Endothelial cell of umbilical vein (primary cell): ENCODE measurements around the gene CAMK2N1. TPM values are rescaled to one million over a fixed set of nuclear protein-coding genes. Genes with fewer than 3 reads are reported as not detected.
A peak's percentile ranks its signal among the peaks of the same experiment; 100 is the strongest.

ENCODE experiments used
- BruUV-seq: library from RNA; stranded (reverse); fragments of 400-500 nt; replicated peaks from 2 replicates; lab custom pipeline; 2021; lab: Mats Ljungman, UMichigan
- CTCF ChIA-PET: fragments of 300-600, 350-600 bp; sonication (Branson Sonifier 250); formaldehyde crosslinking; loops from one replicate; lab custom pipeline; 2021; ENCODE audit warnings: antibody characterized with exemption, inconsistent platforms; lab: Charles Lee
- POLR2A ChIA-PET: fragments of 300-600, 350-600 bp; sonication (Branson Sonifier 250); formaldehyde crosslinking; loops from one replicate; lab custom pipeline; 2021; ENCODE audit warnings: antibody characterized with exemption, inconsistent platforms; lab: Charles Lee
- DNase-seq: peaks from one replicate; pipeline ENCODE4 v3.0.0-alpha.2; 2011; ENCODE audit warnings: low read depth, low spot score
- FAIRE-seq: peaks from 2 replicates; lab custom pipeline; 2011; peaks lifted over from hg19 to GRCh38; lab: Jason Lieb, UNC
- H2AFZ ChIP-seq: 2 replicates; pipeline ENCODE4 v1.6.0; 2012; ENCODE audit warnings: low read depth, low read length, control low read depth, inconsistent platforms
- H3K27ac ChIP-seq: 2 replicates; pipeline ENCODE4 v1.5.1; 2011; ENCODE audit warnings: low read depth, mild to moderate bottlenecking, control low read depth, low read length, moderate library complexity; ENCODE audit not compliant: insufficient read depth
- H3K27me3 ChIP-seq, 2 experiments: 2 replicates each; pipeline versions ENCODE4 v1.6.0 to v1.6.1; 2011; ENCODE audit warnings: low read length in 2 of 2, mixed read lengths in 1 of 2; ENCODE audit not compliant: control insufficient read depth in 2 of 2, insufficient read depth in 2 of 2
- H3K36me3 ChIP-seq, 2 experiments: 2 replicates in 1 of 2; 3 replicates in 1 of 2; pipeline ENCODE4 v1.5.1; 2011; ENCODE audit warnings: low read length in 2 of 2, mild to moderate bottlenecking in 1 of 2, moderate library complexity in 1 of 2; ENCODE audit not compliant: control insufficient read depth in 2 of 2, insufficient read depth in 2 of 2; ENCODE audit errors: extremely low read depth in 1 of 2
- H3K4me1 ChIP-seq: 3 replicates; pipeline ENCODE4 v1.5.1; 2011; ENCODE audit warnings: mild to moderate bottlenecking, low read length; ENCODE audit not compliant: control insufficient read depth, insufficient read depth; ENCODE audit errors: extremely low read depth
- H3K4me2 ChIP-seq: 2 replicates; pipeline ENCODE4 v1.6.1; 2011; ENCODE audit warnings: low read length, control low read depth, mixed read lengths; ENCODE audit not compliant: insufficient read depth
- H3K4me3 ChIP-seq, 3 experiments: fragments of 200-600 bp in 1 of 3; sonication (generic), shearing (Covaris generic) in 1 of 3; replicated peaks in 1 of 3; 2 replicates each; pipeline ENCODE4 v1.5.1; 2011 to 2016; ENCODE audit warnings: control low read depth in 3 of 3, low read length in 3 of 3, mild to moderate bottlenecking in 2 of 3, inconsistent platforms in 1 of 3, low read depth in 1 of 3, moderate library complexity in 1 of 3; ENCODE audit not compliant: insufficient read depth in 1 of 3
- H3K79me2 ChIP-seq: 2 replicates; pipeline ENCODE4 v1.6.0; 2012; ENCODE audit warnings: low read length, inconsistent platforms; ENCODE audit not compliant: control insufficient read depth, insufficient read depth
- H3K9ac ChIP-seq: replicated peaks from 2 replicates; pipeline ENCODE3; 2011; ENCODE audit warnings: low read length, control low read depth; ENCODE audit not compliant: insufficient read depth; ENCODE audit errors: extremely low read depth
- H3K9me1 ChIP-seq: replicated peaks from 3 replicates; pipeline ENCODE4 v1.6.0; 2011; ENCODE audit warnings: mild to moderate bottlenecking, low read length; ENCODE audit not compliant: control insufficient read depth, insufficient read depth; ENCODE audit errors: extremely low read depth
- H3K9me3 ChIP-seq: replicated peaks from 2 replicates; pipeline ENCODE4 v1.5.1; 2012; ENCODE audit warnings: low read length, inconsistent platforms; ENCODE audit not compliant: control insufficient read depth, insufficient read depth
- H4K20me1 ChIP-seq: replicated peaks from 2 replicates; pipeline ENCODE3; 2011; ENCODE audit warnings: mild to moderate bottlenecking, low read length; ENCODE audit not compliant: control insufficient read depth, insufficient read depth; ENCODE audit errors: extremely low read depth
- CTCF ChIP-seq, 2 donors: IDR thresholded peaks; 1 replicate in 1 of 2; 2 replicates in 1 of 2; pipeline ENCODE4 v1.5.1; 2011; ENCODE audit warnings: low read length in 2 of 2, mild to moderate bottlenecking in 2 of 2, moderate library complexity in 2 of 2, control low read depth in 1 of 2, inconsistent platforms in 1 of 2, low read depth in 1 of 2; ENCODE audit not compliant: insufficient read depth in 1 of 2; ENCODE audit errors: extremely low read depth in 1 of 2
- GATA2 ChIP-seq: IDR thresholded peaks from 2 replicates; pipeline ENCODE4 v1.7.0; 2011; ENCODE audit warnings: low read depth, mild to moderate bottlenecking, moderate library complexity, mixed read lengths, low read length; ENCODE audit not compliant: insufficient read length, insufficient read depth
- JUN ChIP-seq: IDR thresholded peaks from 2 replicates; pipeline ENCODE4 v1.6.1; 2011; ENCODE audit warnings: borderline replicate concordance, low read depth; ENCODE audit not compliant: insufficient read length, insufficient read depth
- MAX ChIP-seq: IDR thresholded peaks from 2 replicates; pipeline ENCODE4 v1.6.1; 2011; ENCODE audit not compliant: insufficient read depth, insufficient read length
- MYC ChIP-seq: IDR thresholded peaks from one replicate; pipeline ENCODE4 v1.6.1; 2011; ENCODE audit warnings: mild to moderate bottlenecking, low read depth, low read length
- POLR2A ChIP-seq: IDR thresholded peaks from 2 replicates; pipeline ENCODE4 v1.6.1; 2012; ENCODE audit warnings: low read depth, mild to moderate bottlenecking, control low read depth, low read length
- POLR2AphosphoS5 ChIP-seq: IDR thresholded peaks from 2 replicates; pipeline ENCODE4 v1.6.1; 2012; ENCODE audit warnings: low read depth, mild to moderate bottlenecking, control low read depth, low read length, moderate library complexity; ENCODE audit not compliant: insufficient read depth
- dilution Hi-C: fragments of 300-500 bp; cut with MboI; formaldehyde crosslinking; loops from one replicate; pipeline ENCODE4 v1.15.0; 2019; ENCODE audit warnings: low sequenced_read_pairs; ENCODE audit not compliant: extremely low pct_ligation_motif_present
- intact Hi-C: fragments of 100-400 bp; cut with micrococcal nuclease; formaldehyde crosslinking; loops from one replicate; pipeline ENCODE4 v1.10.0; 2022
- polyA plus RNA-seq, 4 experiments: library from polyadenylated mRNA; depleted of rRNA in 3 of 4; stranded (reverse) in 3 of 4; unstranded in 1 of 4; fragments of >200 nt; gene quantifications; 2 replicates each; pipeline versions ENCODE4 v1.2.1 to v1.2.3, GENCODE V29; 2011 to 2012; ENCODE audit warnings: missing spikeins in 1 of 4
- total RNA-seq: library from RNA; stranded (reverse); gene quantifications from 2 replicates; pipeline ENCODE4 v1.2.3, GENCODE V29; 2021

CAMK2N1 gene
- total and polyA plus RNA-seq, 2 donors (not counting 3 experiments of a cell fraction or from before 2014, with no cell fraction given): 3.3 to 18.3 TPM

GRCh38 chr1:20442920-20443625 lies 42.9 kb downstream of the CAMK2N1 start:
- no peak overlapping the region for H3K27ac ChIP-seq
- dilution Hi-C loops (no loop called here), intact Hi-C loops (no loop called here)
- no peak for TF ChIP-seq POLR2A
- no peak for TF ChIP-seq JUN
- no peak for TF ChIP-seq MYC
- no peak for TF ChIP-seq POLR2AphosphoS5
- no peak for TF ChIP-seq CTCF (IDR thresholded peaks at IDR 0.05; ENCODE audit: extremely low read depth in 1 of 2, insufficient read depth in 1 of 2, low read depth in 1 of 2, low read length in 2 of 2)
- H4K20me1 ChIP-seq: no peaks in the 10 kb centered on the region
- H3K27me3 ChIP-seq: no peaks in the 10 kb centered on the region
- DNase-seq (no peak), FAIRE-seq (no peak)
- BruUV-seq: no TSS peak
- H3K79me2 ChIP-seq: no peaks in the 10 kb centered on the region
- H3K4me1 ChIP-seq: no peaks in the 10 kb centered on the region
- H2AFZ ChIP-seq: no peak overlapping the region
- POLR2A ChIA-PET: no interaction called here
- no peaks in the 10 kb centered on the region for H3K9me1 ChIP-seq
- H3K9ac ChIP-seq: no peak overlapping the region
- H3K4me2 ChIP-seq: no peak overlapping the region
- CTCF ChIA-PET: no interaction called here
- H3K9me3 ChIP-seq: no peaks in the 10 kb centered on the region
- no peak overlapping the region for H3K4me3 ChIP-seq
- no peaks in the 10 kb centered on the region for H3K36me3 ChIP-seq

- intact Hi-C loops: no loop called here
- CTCF ChIA-PET: interaction anchor here (1.0 to 1.5 kb wide), 4 partner anchors 10 to 63 kb away, joined by 3 to 6 read pairs (median 4); no protein-coding TSS in a partner anchor
Observed at GRCh38 chr1:20440785-20441200, 45.2 kb downstream of the CAMK2N1 start.

More at GRCh38 chr1:20440785-20441200, 45.2 kb downstream of the CAMK2N1 start:
- no peaks in the 10 kb centered on the region for H3K9me3 ChIP-seq
- BruUV-seq: no TSS peak
- dilution Hi-C loops: no loop called here
- H3K9ac ChIP-seq: no peak overlapping the region
- no peak overlapping the region for H3K4me2 ChIP-seq
- H3K4me1 ChIP-seq: no peaks in the 10 kb centered on the region
- POLR2A ChIA-PET: no interaction called here
- no peaks in the 10 kb centered on the region for H3K79me2 ChIP-seq
- TF ChIP-seq GATA2: no peak
- peak; percentile 82 for TF ChIP-seq MAX
- FAIRE-seq (peak; percentile 93), DNase-seq (peak; percentile 71)
- H3K36me3 ChIP-seq: no peaks in the 10 kb centered on the region
- no peak overlapping the region for H3K4me3 ChIP-seq
- no peak overlapping the region for H3K27ac ChIP-seq
- no peak overlapping the region for H2AFZ ChIP-seq
- no peaks in the 10 kb centered on the region for H3K27me3 ChIP-seq
- H4K20me1 ChIP-seq: no peaks in the 10 kb centered on the region
- H3K9me1 ChIP-seq: no peaks in the 10 kb centered on the region
